GM19438 (cell line): ENCODE measurements around the gene RPL10.
A peak's percentile ranks its signal among the peaks of the same experiment; 100 is the strongest.

Experiments used
- ATAC-seq: cut with Tn5 transposase; IDR thresholded peaks from one replicate; pipeline ENCODE4 v1.9.1; 2021; ENCODE audit warnings: low read depth; ENCODE audit not compliant: unreplicated experiment

The RPL10 gene

DNA sequence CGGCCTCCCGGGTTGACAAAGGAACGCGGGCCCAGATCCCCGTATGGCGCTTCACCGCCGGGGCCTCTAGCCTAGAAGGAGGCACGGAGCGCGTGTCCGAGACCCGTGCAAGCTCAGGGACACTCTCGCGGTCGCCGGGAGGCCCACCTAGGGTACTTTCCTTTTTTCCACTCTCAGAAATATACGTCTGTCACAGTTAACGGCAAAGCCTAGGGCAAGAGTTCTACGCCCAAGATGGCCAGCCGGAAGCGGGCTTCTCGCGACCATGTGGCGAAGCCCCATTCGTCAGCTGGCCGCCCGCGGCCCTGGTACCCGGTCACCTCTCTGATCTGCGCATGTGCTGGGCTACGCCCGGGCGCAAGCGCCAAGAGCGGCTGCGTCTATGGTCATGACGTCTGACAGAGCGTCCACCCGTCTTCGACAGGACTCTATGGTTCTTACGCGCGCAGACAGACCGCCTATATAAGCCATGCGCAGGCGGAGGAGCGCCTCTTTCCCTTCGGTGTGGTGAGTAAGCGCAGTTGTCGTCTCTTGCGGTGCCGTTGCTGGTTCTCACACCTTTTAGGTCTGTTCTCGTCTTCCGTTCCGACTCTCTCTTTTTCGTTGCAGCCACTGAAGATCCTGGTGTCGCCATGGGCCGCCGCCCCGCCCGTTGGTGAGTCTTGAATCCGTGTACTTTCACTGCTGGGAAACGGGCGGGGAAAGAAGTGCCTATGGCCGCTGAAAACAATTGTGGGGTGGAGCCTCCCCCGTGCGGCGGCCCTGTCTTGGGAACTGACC is at the start of gene RPL10:
Gene RPL10 (plus strand): TSS at position 490 of the 780 bp plus-strand sequence. CDS start 143 bp downstream, at position 633.
- peak; percentile 67 for ATAC-seq

- no peak for ATAC-seq
Measured at GRCh38 chrX:154348646-154349358, 49.4 kb upstream of the RPL10 start.

GRCh38 chrX:154349359-154349935 is 48.7 kb upstream of the RPL10 start:
- no peak for ATAC-seq

- ATAC-seq: no peak
Measured at GRCh38 chrX:154349979-154350378, 48.2 kb upstream of the RPL10 start.

GRCh38 chrX:154350429-154351182 is 47.6 kb upstream of the RPL10 start:
- no peak for ATAC-seq

DNA sequence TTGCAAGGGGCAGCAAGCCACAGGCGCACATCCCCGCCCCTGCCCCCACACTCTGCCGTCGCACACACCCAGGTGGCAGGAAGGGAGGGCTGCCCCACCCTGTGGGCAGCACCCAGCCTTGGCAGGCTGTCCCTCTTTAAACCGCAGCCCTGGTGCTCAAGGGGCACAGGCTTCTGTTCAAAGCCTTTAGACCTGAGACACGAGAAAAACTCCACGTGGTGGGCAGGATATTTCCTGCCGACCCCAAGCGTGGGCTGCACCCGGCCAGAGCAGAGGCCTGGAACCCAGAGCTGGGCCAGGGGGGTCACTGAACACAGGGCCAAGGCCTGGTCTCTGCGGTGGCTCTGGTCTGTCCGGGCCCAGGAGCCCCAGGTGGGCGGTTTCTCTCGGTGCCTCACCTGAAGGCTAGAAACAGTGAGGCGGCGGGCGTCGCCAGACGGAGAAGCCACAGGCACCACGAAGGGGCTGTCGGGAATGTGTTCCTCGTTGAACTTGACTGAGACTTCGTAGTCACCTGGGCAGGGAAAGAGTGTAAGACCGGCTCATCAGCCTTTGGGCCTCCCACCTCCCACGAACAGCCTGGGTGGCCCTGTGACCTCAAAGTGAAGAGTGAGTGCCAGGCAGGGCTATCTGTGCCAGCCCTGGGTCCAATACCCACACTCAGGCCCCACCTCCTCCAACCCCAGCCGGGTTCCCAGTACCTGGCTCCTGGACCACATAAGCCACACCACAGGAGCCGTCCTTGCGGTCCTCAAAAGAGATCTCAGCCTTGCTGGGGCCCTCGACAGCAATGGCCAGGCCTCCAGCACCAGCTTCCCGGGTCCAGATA is 46.8 kb upstream of the RPL10 start:
- ATAC-seq: no peak

DNA sequence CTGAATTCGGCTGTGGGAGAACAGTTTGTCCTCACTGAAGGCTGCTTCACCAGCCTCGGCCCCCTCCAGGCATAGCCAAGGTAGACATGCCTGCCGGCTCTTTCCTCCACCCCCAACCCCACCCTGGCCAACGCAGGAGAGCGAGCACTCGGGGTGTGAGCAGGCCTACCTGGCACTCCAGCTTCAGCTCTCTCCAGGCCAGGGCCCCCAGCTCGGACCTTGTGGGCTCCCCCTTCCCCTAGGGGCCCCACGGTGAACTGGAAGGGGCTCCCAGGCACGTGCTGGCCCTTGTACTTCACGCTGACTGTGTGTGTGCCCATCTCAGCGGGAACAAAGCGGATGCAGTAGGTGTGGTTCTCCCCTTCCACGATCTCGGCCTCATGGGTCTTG is 46.2 kb upstream of the RPL10 start:
- no peak for ATAC-seq

- ATAC-seq: no peak
Measured at GRCh38 chrX:154352466-154352865, 45.7 kb upstream of the RPL10 start.

DNA sequence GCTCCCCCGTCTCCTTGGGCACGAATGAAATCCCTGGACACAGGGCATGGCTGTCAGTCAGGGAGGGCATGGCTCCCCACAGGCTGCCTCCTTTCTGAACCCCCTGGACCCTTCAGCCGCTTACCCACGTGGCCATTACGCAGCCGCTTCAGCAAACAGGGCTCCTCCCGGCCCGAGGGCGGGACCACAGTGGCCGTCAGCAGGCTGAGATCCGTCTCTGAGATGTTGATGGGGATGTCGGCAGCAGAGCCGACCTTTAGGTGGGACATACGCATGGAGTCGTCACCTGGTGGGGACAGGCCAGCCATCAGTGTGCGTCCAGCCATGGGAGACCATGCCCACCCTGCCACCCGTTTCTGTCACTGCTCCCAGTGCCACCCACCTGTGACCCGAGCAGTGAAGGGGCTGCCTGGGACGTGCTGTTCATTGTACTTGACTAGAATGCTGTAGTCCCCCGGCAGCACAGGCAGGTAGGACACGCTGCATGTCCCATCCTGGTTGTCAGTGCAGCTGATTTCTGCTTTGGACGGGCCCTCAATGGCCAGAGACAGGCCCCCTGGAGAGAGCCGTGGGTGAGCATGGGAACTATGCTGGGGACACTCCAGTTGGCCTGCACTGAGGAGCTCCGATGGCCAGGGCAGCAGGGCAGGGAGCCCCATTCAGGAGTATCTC is 44.9 kb upstream of the RPL10 start:
- ATAC-seq: no peak

DNA sequence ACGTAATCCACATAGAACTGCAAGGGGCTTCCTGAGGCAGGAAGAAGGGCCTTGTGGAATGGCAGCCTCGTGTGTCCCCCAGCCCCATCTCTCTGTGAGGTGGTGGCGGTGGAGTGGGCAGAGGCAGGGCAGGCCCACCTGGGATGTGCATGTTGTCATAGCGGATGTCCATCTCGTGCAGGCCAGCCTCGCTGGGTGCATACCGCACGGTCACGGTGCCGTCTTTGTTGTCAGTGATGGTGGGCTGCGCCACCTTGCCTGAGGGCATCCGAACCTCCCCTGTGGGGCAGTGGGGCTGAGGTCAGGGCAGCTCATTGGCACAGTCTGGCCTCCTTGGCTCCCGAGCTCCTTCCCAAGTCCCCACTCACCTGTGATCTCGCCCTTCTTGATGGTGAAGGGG is 44.2 kb upstream of the RPL10 start:
- no peak for ATAC-seq

DNA sequence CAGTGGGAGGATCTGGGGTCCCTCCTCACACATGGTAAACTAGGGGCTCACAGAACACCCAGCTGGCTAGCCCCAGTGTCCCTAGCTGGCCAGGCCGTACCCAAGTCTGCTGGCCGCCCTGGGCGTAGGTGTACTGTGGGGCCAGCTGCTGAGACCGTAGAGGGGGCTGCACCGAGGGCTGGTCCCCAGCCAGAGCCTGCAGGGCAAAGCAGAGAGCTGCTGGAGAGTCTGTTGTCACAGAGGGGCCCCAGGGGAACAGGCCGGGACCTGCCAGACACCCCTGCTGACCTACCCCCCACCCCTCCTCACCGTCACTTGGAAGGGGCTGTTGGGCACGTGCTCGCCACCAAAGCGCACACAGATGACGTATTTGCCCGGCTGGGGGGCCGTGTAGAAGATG is 43.7 kb upstream of the RPL10 start:
- ATAC-seq: no peak

DNA sequence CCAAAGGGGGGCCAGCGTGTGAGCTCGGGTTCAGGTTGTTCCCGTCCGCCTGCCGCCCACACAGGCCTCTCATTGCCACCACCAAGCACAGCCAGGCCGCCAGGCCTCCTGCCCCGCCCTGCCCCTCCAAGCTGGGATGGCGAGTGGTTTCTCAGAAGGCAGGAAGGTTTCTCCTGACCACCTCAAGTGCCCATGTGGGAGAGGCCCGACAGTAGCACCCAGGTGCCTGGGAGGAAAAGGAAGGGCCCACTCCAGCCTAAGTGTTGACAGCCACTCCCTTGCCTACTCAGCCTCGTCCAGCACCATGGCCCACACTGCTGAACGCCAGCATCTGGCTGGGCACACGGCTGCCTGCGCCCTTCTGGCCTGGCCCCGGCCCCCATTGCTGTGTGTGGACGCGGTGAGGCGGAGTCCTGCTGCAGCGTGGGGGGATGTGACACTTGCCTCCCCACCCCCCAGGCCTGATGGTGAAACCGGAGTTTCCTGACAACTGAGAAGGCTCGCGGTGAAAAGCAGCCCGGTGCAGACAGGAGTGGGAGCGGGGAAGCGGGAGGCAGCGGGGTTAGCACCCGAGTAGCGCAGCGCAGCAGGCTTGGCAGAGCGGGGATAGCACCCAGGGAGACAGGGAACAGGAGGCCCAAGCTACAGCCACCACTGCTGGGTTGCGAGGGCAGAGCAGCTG is 42.9 kb upstream of the RPL10 start:
- ATAC-seq: no peak

DNA sequence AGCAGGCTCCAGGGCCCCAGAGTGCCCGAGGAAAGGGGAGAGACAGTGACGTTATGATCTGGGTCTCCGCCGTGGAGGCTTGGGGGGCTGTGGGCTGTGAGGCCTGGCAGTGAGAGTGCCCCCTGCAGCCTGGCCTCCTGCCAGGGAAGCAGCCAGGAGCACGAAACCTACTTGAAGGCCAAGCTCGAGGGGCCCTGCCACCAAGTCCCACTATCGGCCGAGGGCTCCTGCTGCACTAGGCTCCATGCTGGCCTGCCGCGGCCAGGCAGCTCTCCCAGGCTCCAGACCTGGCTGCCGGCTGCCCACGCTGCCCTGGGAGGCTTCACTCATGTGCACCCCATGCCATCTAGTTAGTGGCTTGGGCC is 42.4 kb upstream of the RPL10 start:
- ATAC-seq: no peak

DNA sequence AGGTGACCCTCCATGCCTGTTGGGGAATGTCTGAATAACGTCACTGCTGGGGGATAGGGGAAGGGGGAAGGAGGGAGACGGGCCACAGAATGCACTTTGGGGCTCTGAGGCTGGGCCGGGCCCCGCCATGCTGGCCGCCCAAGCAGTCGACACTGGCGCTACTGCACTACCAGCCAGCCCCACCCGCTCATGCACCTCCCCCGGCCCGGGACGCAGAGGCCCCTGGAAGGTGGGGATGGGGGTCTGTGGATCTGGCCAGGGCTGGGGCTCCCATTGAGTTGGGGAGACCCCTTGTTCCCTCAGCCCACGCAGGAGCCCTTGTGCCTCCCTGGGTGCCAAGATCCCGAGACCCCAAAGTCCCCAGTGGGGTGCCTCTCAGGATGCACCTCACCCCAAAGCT is 41.6 kb upstream of the RPL10 start:
- no peak for ATAC-seq

- no peak for ATAC-seq
Measured at GRCh38 chrX:154357205-154357604, 41.0 kb upstream of the RPL10 start.

- ATAC-seq: no peak
Measured at GRCh38 chrX:154358011-154358410, 40.2 kb upstream of the RPL10 start.

- ATAC-seq: no peak
Measured at GRCh38 chrX:154358829-154359228, 39.3 kb upstream of the RPL10 start.

DNA sequence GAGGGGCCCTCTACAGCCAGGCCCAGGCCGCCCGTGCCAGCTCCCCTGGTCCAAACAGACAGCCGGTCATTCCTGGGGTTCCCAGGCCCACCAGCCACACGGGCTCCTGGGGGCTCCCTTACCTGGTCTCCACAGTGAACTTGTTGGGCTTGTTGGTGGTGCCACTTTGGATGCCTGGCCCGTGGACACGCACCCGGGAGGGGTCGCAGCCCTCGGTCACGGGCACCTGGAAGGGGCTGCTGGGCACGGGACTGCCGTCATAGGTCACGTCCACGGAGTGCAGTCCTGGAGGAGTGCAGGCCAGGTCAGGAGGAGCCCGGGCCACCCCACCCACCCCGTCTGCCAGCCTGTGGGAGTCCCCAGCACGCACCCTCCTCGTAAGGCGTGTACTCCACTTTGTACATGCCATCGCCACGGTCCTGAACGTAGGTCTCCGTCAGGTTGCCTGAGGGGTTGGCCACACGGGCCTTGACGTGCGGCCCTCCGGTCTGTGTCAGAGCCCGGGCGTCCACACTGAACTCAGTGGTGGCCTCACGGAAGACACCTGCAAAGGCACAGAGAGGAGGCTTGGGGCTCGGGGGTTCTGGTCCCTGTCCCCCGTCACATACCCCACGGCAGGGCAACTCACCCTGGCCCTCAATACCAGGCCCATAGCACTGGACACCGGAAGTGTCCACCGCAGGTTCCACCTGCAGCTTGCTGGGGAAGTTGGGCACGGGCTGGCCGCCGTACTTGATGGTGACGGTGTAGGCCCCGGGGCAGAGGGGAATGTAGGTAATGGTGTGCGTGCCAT is 38.6 kb upstream of the RPL10 start:
- ATAC-seq: no peak
